C4-2B (cell line): ENCODE measurements around the gene WBP2.

Experiments used
- ZFX ChIP-seq: fragments of 450-650 bp; IDR thresholded peaks from 2 replicates; pipeline ENCODE4 v1.6.1; 2017
- TF ChIP-seq, protein P1 (sequence below): fragments of 450-650 bp; conservative IDR thresholded peaks from 2 replicates; pipeline ENCODE4 v1.5.1; 2017; ENCODE audit warnings: mild to moderate bottlenecking

DNA sequence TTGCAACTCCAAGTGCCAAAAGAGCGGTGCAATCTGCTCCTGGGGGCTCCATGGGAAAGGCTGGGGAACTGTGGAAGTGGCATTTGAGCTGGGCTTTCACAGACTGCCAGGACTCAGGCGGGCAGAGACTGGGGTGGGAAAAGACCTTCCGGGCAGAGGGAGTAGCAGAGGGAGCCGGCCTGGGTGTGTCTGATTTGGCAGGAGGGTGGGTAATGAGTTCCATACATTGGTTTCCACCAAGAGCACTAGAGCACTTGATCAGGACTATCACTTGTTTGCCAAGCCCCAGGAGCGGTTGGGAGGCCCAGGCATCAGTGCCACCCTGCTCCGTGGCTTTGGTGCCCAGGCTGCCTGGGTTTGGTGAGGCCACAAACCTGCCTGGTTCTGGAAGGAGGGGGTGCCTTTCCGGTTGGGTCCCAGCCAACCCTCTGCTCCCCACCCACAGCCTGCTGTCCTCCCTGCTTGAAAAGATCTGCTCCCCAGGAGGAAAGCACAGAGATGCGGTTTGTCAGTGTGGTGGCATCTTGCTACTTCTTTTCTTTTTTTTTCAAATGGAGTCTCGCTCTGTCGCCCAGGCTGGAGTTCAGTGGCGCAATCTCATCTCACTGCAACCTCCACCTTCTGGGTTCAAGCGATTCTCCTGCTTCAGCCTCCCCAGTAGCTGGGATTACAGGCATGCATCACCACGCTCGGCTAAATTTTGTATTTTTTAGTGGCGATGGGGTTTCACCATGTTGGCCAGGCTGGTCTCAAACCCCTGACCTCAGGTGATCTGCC is 26.7 kb upstream of the WBP2 start:
- TF ChIP-seq, protein P1, sequence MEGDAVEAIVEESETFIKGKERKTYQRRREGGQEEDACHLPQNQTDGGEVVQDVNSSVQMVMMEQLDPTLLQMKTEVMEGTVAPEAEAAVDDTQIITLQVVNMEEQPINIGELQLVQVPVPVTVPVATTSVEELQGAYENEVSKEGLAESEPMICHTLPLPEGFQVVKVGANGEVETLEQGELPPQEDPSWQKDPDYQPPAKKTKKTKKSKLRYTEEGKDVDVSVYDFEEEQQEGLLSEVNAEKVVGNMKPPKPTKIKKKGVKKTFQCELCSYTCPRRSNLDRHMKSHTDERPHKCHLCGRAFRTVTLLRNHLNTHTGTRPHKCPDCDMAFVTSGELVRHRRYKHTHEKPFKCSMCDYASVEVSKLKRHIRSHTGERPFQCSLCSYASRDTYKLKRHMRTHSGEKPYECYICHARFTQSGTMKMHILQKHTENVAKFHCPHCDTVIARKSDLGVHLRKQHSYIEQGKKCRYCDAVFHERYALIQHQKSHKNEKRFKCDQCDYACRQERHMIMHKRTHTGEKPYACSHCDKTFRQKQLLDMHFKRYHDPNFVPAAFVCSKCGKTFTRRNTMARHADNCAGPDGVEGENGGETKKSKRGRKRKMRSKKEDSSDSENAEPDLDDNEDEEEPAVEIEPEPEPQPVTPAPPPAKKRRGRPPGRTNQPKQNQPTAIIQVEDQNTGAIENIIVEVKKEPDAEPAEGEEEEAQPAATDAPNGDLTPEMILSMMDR: no peak
- no peak for TF ChIP-seq ZFX
